Gastroesophageal sphincter (tissue), 4 donors: Measurements from ENCODE around the gene P3H3. TPM values are rescaled to one million over a fixed set of nuclear protein-coding genes. Genes with fewer than 3 reads are reported as not detected.

Source experiments
- ATAC-seq: fragments of 150-250 bp; one replicate; pipeline ENCODE4 v1.9.1; 2016; ENCODE audit warnings: mild to moderate bottlenecking, moderate library complexity
- H3K27ac ChIP-seq, 4 donors: fragments of 200-600 bp; sonication (generic) in 3 of 4; 1 replicate in 3 of 4; 2 replicates in 1 of 4; pipeline ENCODE4 v1.5.1; 2016 to 2019
- H3K27me3 ChIP-seq: fragments of 200-600 bp; sonication (generic); one replicate; pipeline ENCODE4 v1.5.1; 2019
- H3K36me3 ChIP-seq, 2 donors: fragments of 200-600 bp; sonication (generic); one replicate each; pipeline ENCODE4 v1.5.1; 2019; ENCODE audit warnings: control low read depth in 1 of 2
- H3K4me1 ChIP-seq, 3 donors: fragments of 200-600 bp; sonication (generic); 1 replicate in 2 of 3; 2 replicates in 1 of 3; pipeline ENCODE4 v1.5.1; 2016 to 2019; ENCODE audit warnings: control low read depth in 2 of 3
- H3K4me3 ChIP-seq, 2 donors: fragments of 200-600 bp; sonication (generic); one replicate each; pipeline ENCODE4 v1.5.1; 2019; ENCODE audit warnings: mild to moderate bottlenecking in 1 of 2, moderate library complexity in 1 of 2
- H3K9me3 ChIP-seq, 3 donors: fragments of 200-600 bp; sonication (generic); one replicate each; pipeline ENCODE4 v1.5.1; 2017 to 2019; ENCODE audit warnings: control low read depth in 2 of 3
- EP300 ChIP-seq: sonication (generic); formaldehyde crosslinking; IDR thresholded peaks from one replicate; pipeline ENCODE4 v1.6.1; 2017; ENCODE audit warnings: antibody characterized with exemption, mild to moderate bottlenecking
- POLR2A ChIP-seq, 2 donors: fragments of 450-650 bp; IDR thresholded peaks; one replicate each; pipeline ENCODE4 v1.6.1; 2017; ENCODE audit warnings: antibody characterized with exemption in 2 of 2, mild to moderate bottlenecking in 2 of 2, moderate library complexity in 1 of 2
- POLR2AphosphoS5 ChIP-seq: sonication (generic); formaldehyde crosslinking; IDR thresholded peaks from one replicate; pipeline ENCODE4 v1.6.1; 2017; ENCODE audit warnings: antibody characterized with exemption
- WGBS, 2 donors: methylation state at CpG; one replicate each; pipeline ENCODE4 v1.1.5; 2018; ENCODE audit warnings: low coverage in 1 of 2; 5-methylcytosine and 5-hydroxymethylcytosine counted together
- total RNA-seq, 4 donors: library from RNA; depleted of rRNA; stranded (reverse); fragments of >200 nt; gene quantifications; one replicate each; pipeline ENCODE4 v1.1.0, GENCODE V29; 2016
- TF ChIP-seq, protein P1 (sequence below), 4 experiments: fragments of 200-600 bp in 2 of 4; fragments of 450-650 bp in 2 of 4; sonication (generic) in 1 of 4; IDR thresholded peaks; one replicate each; pipeline ENCODE4 v1.5.1; 2017 to 2019; ENCODE audit warnings: antibody characterized with exemption in 4 of 4, mild to moderate bottlenecking in 2 of 4, moderate library complexity in 2 of 4

Gene P3H3
- total RNA-seq, 4 donors from 2014 or later: 17.3 to 28.3 (median 23.0) TPM

DNA sequence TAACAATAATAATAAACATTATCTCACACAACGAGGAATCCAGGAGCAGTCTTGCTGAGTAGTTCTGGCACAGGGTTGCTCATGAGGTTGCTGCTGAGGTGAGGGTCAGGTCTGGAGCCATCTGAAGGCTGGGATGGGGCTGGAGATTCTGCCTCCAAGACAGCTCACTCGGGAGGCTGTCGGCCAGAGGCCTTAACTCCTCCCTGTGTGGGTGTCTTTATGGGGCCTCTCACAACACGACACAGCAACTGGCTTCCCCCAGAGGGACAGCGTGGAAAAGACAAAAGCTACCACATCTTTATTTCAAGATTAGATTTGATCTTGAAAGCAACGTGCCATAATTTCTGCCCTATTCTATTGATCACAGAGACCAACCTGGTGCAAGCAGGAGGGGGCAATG lies 46.1 kb upstream of the P3H3 start:
- Histone ChIP-seq H3K4me3 (no peak overlapping the region), H3K9me3 (no peaks in the 10 kb centered on the region), H3K27me3 (no peaks in the 10 kb centered on the region), H3K36me3 (no peaks in the 10 kb centered on the region), H3K27ac (no peak overlapping the region), H3K4me1 (peaks cover 0 to 22% (median 6%) of the 10 kb centered on the region in 3 donors)
- no peak for TF ChIP-seq POLR2AphosphoS5
- no peak for TF ChIP-seq EP300
- no peak for TF ChIP-seq POLR2A (IDR thresholded peaks at IDR 0.05)
- TF ChIP-seq, protein P1, sequence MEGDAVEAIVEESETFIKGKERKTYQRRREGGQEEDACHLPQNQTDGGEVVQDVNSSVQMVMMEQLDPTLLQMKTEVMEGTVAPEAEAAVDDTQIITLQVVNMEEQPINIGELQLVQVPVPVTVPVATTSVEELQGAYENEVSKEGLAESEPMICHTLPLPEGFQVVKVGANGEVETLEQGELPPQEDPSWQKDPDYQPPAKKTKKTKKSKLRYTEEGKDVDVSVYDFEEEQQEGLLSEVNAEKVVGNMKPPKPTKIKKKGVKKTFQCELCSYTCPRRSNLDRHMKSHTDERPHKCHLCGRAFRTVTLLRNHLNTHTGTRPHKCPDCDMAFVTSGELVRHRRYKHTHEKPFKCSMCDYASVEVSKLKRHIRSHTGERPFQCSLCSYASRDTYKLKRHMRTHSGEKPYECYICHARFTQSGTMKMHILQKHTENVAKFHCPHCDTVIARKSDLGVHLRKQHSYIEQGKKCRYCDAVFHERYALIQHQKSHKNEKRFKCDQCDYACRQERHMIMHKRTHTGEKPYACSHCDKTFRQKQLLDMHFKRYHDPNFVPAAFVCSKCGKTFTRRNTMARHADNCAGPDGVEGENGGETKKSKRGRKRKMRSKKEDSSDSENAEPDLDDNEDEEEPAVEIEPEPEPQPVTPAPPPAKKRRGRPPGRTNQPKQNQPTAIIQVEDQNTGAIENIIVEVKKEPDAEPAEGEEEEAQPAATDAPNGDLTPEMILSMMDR (IDR thresholded peaks at IDR 0.05): no peak
- no peak for ATAC-seq
- 22 to 78% methylated on average over 1 to 2 of the region's 6 CpGs for WGBS, 2 donors

DNA sequence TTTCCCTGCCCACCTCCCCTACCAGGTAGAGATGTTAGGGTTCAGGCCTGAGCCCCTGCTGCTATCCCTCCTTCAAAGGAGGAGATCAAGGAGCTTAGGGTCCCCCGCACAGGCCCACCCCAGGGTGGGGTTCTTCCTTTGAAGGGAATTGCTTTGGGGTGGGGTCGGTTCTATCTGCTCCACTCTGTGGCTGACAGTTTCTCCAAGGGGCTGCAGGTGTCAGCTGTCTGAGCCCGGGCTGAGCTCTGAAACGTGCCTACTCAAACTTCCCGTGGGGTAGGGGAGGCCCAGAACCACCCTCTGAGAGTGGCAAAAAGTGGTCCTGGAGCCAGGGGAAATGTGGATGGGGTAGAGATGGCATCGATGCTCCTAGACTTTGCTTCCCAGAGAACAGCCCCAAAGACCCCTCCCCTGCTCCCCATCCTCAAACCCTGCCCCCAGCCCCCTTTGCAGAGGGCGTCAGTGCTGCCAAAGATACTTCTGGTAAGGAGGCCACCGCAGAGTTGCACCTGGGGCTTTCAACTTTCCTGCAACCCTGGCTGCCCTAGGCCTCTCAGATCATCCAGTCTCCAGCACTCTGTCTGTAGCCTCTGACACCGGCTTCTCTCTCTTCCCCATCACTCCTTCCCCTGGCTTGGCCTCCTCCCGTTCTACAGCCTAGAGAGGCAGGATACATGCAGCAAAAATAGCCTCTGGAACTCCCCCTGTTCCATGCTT lies 45.2 kb upstream of the P3H3 start:
- no peak overlapping the region for H3K4me3 ChIP-seq
- no peaks in the 10 kb centered on the region for H3K9me3 ChIP-seq
- 60% methylated on average over 1 of the region's 10 CpGs; no CpG with 5 or more reads in 1 of the 2 donors for WGBS, 2 donors
- H3K36me3 ChIP-seq: no peaks in the 10 kb centered on the region
- no peak for TF ChIP-seq POLR2AphosphoS5
- TF ChIP-seq, protein P1 (IDR thresholded peaks at IDR 0.05): no peak
- TF ChIP-seq POLR2A (IDR thresholded peaks at IDR 0.05): no peak
- TF ChIP-seq EP300: no peak
- no peaks in the 10 kb centered on the region for H3K27me3 ChIP-seq
- peaks cover 0 to 14% (median 6%) of the 10 kb centered on the region in 3 donors for H3K4me1 ChIP-seq
- H3K27ac ChIP-seq: no peak overlapping the region
- no peak for ATAC-seq

DNA sequence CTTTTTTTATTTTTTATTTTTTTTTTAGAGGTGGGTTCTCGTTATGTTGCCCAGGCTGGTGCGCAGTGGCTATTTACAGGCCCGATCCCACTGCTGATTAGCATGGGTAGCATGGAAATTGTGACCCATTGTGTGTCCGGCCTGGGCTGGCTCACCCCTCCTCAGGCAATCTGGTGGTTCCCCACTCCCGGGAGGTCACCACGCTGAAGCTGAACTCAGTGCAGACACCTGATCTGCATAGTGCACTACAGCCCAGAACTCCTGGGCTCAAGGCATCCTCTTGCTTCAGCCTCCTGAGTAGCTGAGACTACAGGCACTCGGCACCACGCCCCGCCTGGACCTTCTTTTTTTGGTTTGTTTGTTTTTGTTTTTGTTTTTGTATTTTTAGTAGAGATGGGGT lies 44.4 kb upstream of the P3H3 start:
- H3K4me1 ChIP-seq: peaks cover 0 to 5% (median 3%) of the 10 kb centered on the region in 3 donors
- no peak for ATAC-seq
- H3K4me3 ChIP-seq: no peak overlapping the region
- H3K27ac ChIP-seq: no peak overlapping the region
- TF ChIP-seq POLR2AphosphoS5 (no peak), POLR2A (IDR thresholded peaks at IDR 0.05) (no peak), EP300 (no peak)
- TF ChIP-seq, protein P1 (IDR thresholded peaks at IDR 0.05): no peak
- H3K36me3 ChIP-seq: no peaks in the 10 kb centered on the region
- 87 to 91% methylated on average over 5 to 9 of the region's 9 CpGs for WGBS, 2 donors
- no peaks in the 10 kb centered on the region for H3K27me3 ChIP-seq
- H3K9me3 ChIP-seq: no peaks in the 10 kb centered on the region

DNA sequence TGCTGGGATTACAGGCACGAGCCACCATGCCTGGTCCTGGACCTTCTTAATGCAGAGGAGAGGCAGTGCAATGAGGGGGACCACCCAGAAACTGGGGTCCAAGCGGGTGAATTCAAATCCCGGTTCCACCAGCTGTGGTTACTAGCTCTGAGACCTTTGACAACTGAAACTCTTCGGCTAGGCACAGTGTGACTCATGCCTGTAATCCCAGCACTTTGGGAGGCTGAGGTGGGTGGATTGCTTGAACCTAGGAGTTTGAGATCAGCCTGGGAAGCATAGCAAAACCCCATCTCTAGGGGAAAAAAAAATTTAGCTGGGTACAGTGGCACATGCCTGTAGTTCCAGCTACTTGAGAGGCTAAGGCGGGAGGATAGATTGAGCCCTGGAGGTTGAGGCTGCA lies 43.9 kb upstream of the P3H3 start:
- Histone ChIP-seq H3K4me1 (peaks cover 0 to under 1% (median 0%) of the 10 kb centered on the region in 3 donors), H3K36me3 (no peaks in the 10 kb centered on the region), H3K9me3 (no peaks in the 10 kb centered on the region), H3K4me3 (no peak overlapping the region), H3K27ac (no peak overlapping the region), H3K27me3 (no peaks in the 10 kb centered on the region)
- 83% methylated on average over 1 of the region's 5 CpGs; no CpG with 5 or more reads in 1 of the 2 donors for WGBS, 2 donors
- ATAC-seq: no peak
- TF ChIP-seq, protein P1 (IDR thresholded peaks at IDR 0.05): no peak
- TF ChIP-seq POLR2AphosphoS5 (no peak), EP300 (no peak), POLR2A (IDR thresholded peaks at IDR 0.05) (no peak)

DNA sequence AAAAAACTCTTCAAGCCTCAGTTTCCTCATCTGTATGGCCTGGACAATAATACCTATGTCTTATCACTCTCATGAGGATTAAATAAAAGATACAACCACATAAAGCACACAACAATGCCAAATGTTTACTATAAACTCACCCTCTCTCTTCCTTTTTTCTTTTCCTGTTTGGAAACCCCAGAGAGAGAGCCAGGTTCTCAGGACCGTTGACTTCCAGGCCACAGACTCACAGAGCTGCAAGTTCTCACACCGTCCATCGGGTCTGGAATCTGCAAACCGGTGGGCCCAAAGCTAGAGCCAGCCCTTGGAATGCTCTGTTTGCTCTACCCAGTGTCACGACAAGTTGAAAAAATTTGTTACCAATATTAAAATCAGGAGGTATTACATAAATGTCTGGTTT lies 43.4 kb upstream of the P3H3 start:
- TF ChIP-seq POLR2A (IDR thresholded peaks at IDR 0.05) (no peak), EP300 (no peak), POLR2AphosphoS5 (no peak)
- TF ChIP-seq, protein P1 (IDR thresholded peaks at IDR 0.05): no peak
- WGBS, 2 donors: 73 to 81% methylated on average over 5 of the region's 5 CpGs
- Histone ChIP-seq H3K27ac (no peak overlapping the region), H3K4me3 (no peak overlapping the region), H3K27me3 (no peaks in the 10 kb centered on the region), H3K36me3 (no peaks in the 10 kb centered on the region), H3K4me1 (no peaks in the 10 kb centered on the region), H3K9me3 (no peaks in the 10 kb centered on the region)
- ATAC-seq: no peak
